ENCODE data around the gene PI16.
"Not testable (repeated sequence)": the region's sequence is repeated elsewhere in the genome, so short reads cannot be mapped to it uniquely, and the experiment has no call there.

Gene PI16

DNA sequence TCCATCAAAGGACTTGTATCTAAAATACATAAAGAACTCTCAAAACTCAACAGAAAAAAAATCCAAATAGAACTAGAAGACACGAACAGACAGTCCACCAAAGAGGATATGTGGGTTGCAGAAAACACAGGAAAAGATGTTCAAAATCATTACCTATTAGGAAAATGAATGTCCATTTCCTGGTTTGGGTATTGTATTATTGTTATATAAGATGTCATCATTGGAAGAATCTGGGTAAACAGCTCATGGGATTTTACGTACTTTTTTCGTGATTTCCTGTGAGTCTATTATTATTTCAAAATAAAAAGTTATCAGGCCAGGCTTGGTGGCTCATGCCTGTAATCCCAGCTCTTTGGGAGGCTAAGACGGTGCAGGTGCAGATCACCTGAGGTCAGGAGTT lies 9.2 kb upstream of the PI16 start:
- H3K4me3 ChIP-seq (replicated peaks; ENCODE audit: low read depth, low read length), result no peak overlapping the region
- TF ChIP-seq, protein P1, sequence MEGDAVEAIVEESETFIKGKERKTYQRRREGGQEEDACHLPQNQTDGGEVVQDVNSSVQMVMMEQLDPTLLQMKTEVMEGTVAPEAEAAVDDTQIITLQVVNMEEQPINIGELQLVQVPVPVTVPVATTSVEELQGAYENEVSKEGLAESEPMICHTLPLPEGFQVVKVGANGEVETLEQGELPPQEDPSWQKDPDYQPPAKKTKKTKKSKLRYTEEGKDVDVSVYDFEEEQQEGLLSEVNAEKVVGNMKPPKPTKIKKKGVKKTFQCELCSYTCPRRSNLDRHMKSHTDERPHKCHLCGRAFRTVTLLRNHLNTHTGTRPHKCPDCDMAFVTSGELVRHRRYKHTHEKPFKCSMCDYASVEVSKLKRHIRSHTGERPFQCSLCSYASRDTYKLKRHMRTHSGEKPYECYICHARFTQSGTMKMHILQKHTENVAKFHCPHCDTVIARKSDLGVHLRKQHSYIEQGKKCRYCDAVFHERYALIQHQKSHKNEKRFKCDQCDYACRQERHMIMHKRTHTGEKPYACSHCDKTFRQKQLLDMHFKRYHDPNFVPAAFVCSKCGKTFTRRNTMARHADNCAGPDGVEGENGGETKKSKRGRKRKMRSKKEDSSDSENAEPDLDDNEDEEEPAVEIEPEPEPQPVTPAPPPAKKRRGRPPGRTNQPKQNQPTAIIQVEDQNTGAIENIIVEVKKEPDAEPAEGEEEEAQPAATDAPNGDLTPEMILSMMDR (IDR thresholded peaks at IDR 0.05; ENCODE audit: low read depth, low read length, missing control alignments), result no peak
- DNase-seq (ENCODE audit: extremely low read depth, low read depth), result no peak

- H3K4me3 ChIP-seq (replicated peaks; ENCODE audit: low read depth, low read length), result no peak overlapping the region
- no peak for DNase-seq (ENCODE audit: extremely low read depth, low read depth)
- TF ChIP-seq, protein P1 (IDR thresholded peaks at IDR 0.05; ENCODE audit: low read depth, low read length, missing control alignments), result no peak
Measured at GRCh38 chr6:36946526-36946925, 8.0 kb upstream of the PI16 start.

DNA sequence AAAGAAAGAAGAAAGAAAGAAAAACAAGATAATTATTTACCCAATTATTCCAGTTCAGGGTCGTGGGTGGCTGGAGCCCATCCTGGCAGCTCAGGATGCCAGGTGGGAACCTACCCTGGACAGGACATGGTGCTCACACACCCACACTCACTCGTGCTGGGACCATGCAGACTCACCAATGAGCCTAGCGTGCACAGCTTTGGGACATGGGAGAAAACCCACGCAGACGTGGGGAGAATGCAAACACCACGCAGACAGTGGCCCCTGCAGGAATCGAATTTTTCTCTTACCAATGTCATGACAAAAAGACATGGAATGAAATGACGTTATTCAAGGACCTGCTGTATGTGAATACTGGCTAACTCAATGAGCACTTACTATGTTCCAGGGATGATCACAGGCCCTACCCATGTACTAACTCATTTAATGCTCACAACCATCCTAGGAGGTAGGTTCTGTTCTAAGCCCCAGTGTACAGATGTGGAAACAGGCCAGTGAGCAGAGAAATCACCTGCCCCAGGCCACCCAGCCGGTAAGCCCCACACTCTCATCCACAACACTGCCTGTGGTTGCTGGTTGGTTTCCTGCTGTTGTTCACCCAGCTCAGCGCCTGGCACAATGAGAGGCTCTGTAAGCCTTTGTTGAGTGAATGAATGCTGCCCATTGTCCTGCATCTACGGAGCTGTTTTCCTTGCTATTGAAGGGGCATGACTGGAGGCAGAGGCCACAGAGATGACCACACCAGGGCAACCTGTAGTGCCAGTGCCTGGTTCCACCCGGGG lies 6.8 kb upstream of the PI16 start:
- TF ChIP-seq, protein P1 (IDR thresholded peaks at IDR 0.05; ENCODE audit: low read depth, low read length, missing control alignments), result no peak
- H3K4me3 ChIP-seq (replicated peaks; ENCODE audit: low read depth, low read length), result no peak overlapping the region
- no peak for DNase-seq (ENCODE audit: extremely low read depth, low read depth)

GRCh38 chr6:36949076-36949475 lies 5.5 kb upstream of the PI16 start:
- not testable (repeated sequence) for DNase-seq (ENCODE audit: extremely low read depth, low read depth); H3K4me3 ChIP-seq (replicated peaks; ENCODE audit: low read depth, low read length)

DNA sequence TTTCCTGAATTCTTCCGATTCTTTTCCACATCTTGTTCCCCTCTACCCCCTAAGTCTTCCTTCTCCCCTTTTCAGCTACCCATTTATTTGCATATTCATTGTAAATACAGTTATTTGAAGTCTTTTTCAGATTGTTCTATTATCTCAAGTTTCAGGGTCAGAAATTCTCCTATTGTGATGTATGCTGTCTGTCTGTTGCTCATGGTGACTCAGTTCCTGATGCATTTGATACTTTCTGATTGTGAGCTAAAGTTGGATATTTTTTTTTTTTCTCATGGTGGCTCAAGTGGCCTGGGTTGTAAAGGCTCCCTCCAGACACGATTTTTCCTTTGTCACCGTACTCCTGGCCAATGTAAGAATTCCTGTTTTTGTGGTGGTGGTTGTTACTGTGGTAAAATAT lies 4.9 kb upstream of the PI16 start:
- TF ChIP-seq, protein P1 (IDR thresholded peaks at IDR 0.05; ENCODE audit: low read depth, low read length, missing control alignments), result no peak
- DNase-seq (ENCODE audit: extremely low read depth, low read depth), result no peak

DNA sequence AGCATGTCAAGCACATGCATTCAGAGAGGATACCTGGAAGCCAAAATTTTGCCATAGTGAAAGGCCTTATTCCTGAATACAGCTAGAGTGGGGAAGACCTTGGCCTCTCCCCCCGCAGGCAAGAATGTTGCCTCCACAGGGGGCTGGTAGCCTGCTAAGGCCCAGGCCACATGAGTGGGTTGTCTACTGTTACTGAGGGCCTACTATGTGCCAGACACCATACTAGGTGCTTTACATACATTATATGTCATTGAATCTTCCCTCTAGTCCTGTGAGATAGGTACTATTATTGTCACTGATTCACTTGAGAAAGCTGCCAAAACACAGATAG lies 642 bp upstream of the PI16 start:
- no peak overlapping the region for H3K4me3 ChIP-seq (replicated peaks; ENCODE audit: low read depth, low read length)
- no peak for DNase-seq (ENCODE audit: extremely low read depth, low read depth)
- TF ChIP-seq, protein P1 (IDR thresholded peaks at IDR 0.05; ENCODE audit: low read depth, low read length, missing control alignments), result no peak

More for the DNA sequence above, 4.9 kb upstream of the PI16 start:
- H3K4me3 ChIP-seq (replicated peaks; ENCODE audit: low read depth, low read length), result no peak overlapping the region

- H3K4me3 ChIP-seq (replicated peaks; ENCODE audit: low read depth, low read length), result no peak overlapping the region
- DNase-seq (ENCODE audit: extremely low read depth, low read depth), result no peak
- TF ChIP-seq, protein P1 (IDR thresholded peaks at IDR 0.05; ENCODE audit: low read depth, low read length, missing control alignments), result no peak
Measured at GRCh38 chr6:36955136-36955535, 598 bp downstream of the PI16 start.

All from HFF-Myc (cell line).